Posterior vena cava (tissue), 2 donors: ENCODE data around the gene ZRANB1. TPM values are rescaled to one million over a fixed set of nuclear protein-coding genes. Genes with fewer than 3 reads are reported as not detected.
A peak's percentile ranks its signal among the peaks of the same experiment; 100 is the strongest.
"Not testable (repeated sequence)": the region's sequence is repeated elsewhere in the genome, so short reads cannot be mapped to it uniquely, and the experiment has no call there.

Source experiments
- DNase-seq: peaks from one replicate; pipeline ENCODE4 v3.0.0-alpha.2; 2020; ENCODE audit warnings: low spot score
- intact Hi-C, 2 donors: fragments of 100-400 bp; cut with DNase I; formaldehyde crosslinking; loops; one replicate each; pipeline versions ENCODE4 v1.14.1 to v1.14.2; 2022 to 2023
- long read RNA-seq, 2 donors: library from polyadenylated mRNA; unstranded; transcript quantifications; one replicate each; pipeline ENCODE4 v2.0.0, GENCODE V29; 2020 to 2021
- total RNA-seq, 2 donors: library from RNA; stranded (reverse); fragmentation: NEBNext Ultra II Directional; extraction: Animal tissue kit (Norgen Biotek cat#: 25700); gene quantifications; one replicate each; pipeline ENCODE4 v1.2.1, GENCODE V29; 2021
- donor health status: DM: yes; HTN: yes; CAD: no.
- donor health status: DM: yes; HTN: yes; CAD: no.

ZRANB1 gene
- total RNA-seq = 10 to 100 TPM; 19.8 to 26.9 TPM
- long read RNA-seq, donor 1, full-length matches to known transcripts = 2 of 12 reads
- long read RNA-seq, donor 1, partial matches to known transcripts = 1 of 12 reads
- long read RNA-seq, donor 1, other reads (novel, unspliced or antisense) = 9 of 12 reads
- long read RNA-seq, donor 2, partial matches to known transcripts = 1 of 5 reads
- long read RNA-seq, donor 2, other reads (novel, unspliced or antisense) = 4 of 5 reads

GRCh38 chr10:124941823-124942222, at the start of gene ZRANB1:
ZRANB1 (plus strand) TSS chr10:124942123; CDS start chr10:124942494, 371 bp downstream.
- intact Hi-C loops = no loop called here
- DNase-seq = no peak

- intact Hi-C loops = no loop called here
- no peak for DNase-seq
Measured at GRCh38 chr10:124892905-124893304, 49.0 kb upstream of the ZRANB1 start.

- intact Hi-C loops = no loop called here
- no peak for DNase-seq
Measured at GRCh38 chr10:124894569-124895215, 47.2 kb upstream of the ZRANB1 start.

- no peak for DNase-seq
- intact Hi-C loops = no loop called here
Measured at GRCh38 chr10:124896751-124897150, 45.2 kb upstream of the ZRANB1 start.

- DNase-seq = no peak
- intact Hi-C loops = no loop called here
Measured at GRCh38 chr10:124898471-124898870, 43.5 kb upstream of the ZRANB1 start.

GRCh38 chr10:124899151-124899550, 42.8 kb upstream of the ZRANB1 start:
- DNase-seq = no peak
- intact Hi-C loops = no loop called here

GRCh38 chr10:124902462-124902861, 39.5 kb upstream of the ZRANB1 start:
- intact Hi-C loops = no loop called here
- DNase-seq = no peak

- intact Hi-C loops = no loop called here
- no peak for DNase-seq
Measured at GRCh38 chr10:124903111-124903510, 38.8 kb upstream of the ZRANB1 start.

GRCh38 chr10:124904796-124905195, 37.1 kb upstream of the ZRANB1 start:
- intact Hi-C loops = no loop called here
- DNase-seq = no peak

- intact Hi-C loops = no loop called here
- DNase-seq = no peak
Measured at GRCh38 chr10:124906551-124907001, 35.3 kb upstream of the ZRANB1 start.

- intact Hi-C loops = no loop called here
- no peak for DNase-seq
Measured at GRCh38 chr10:124909563-124909962, 32.4 kb upstream of the ZRANB1 start.

GRCh38 chr10:124911124-124912067, 30.5 kb upstream of the ZRANB1 start:
- no peak for DNase-seq
- intact Hi-C loops = no loop called here

- DNase-seq = no peak
- intact Hi-C loops = no loop called here
Measured at GRCh38 chr10:124912101-124912886, 29.6 kb upstream of the ZRANB1 start.

GRCh38 chr10:124913167-124913566, 28.8 kb upstream of the ZRANB1 start:
- intact Hi-C loops = no loop called here

GRCh38 chr10:124914398-124914797, 27.5 kb upstream of the ZRANB1 start:
- intact Hi-C loops, DNase-seq: not testable (repeated sequence)

More at GRCh38 chr10:124913167-124913566, 28.8 kb upstream of the ZRANB1 start:
- DNase-seq = no peak

- DNase-seq = no peak
- intact Hi-C loops = no loop called here
Measured at GRCh38 chr10:124916098-124916584, 25.8 kb upstream of the ZRANB1 start.

GRCh38 chr10:124916585-124917427, 25.1 kb upstream of the ZRANB1 start:
- intact Hi-C loops = no loop called here
- peak; percentile 100 for DNase-seq
